Activated naive CD4-positive, alpha-beta T cell treated with anti-CD3 and anti-CD28 coated beads for 36 hours (primary cell): ENCODE data around the gene FAM13B. TPM values are rescaled to one million over a fixed set of nuclear protein-coding genes. Genes with fewer than 3 reads are reported as not detected.
"Not testable (repeated sequence)": the region's sequence is repeated elsewhere in the genome, so short reads cannot be mapped to it uniquely, and the experiment has no call there.

Experiments
- CTCF ChIA-PET: fragments of 350-600 bp; sonication (Branson Sonifier 250); formaldehyde crosslinking; loops from one replicate; lab custom pipeline; 2021; ENCODE audit warnings: antibody characterized with exemption; lab: Charles Lee
- DNase-seq: peaks from one replicate; pipeline ENCODE4 v3.0.0-alpha.2; 2020
- H3K27ac Mint-ChIP-seq: one replicate; pipeline ENCODE4 v1.8.0; 2021; ENCODE audit warnings: mild to moderate bottlenecking, mixed read lengths
- H3K27me3 Mint-ChIP-seq: one replicate; pipeline ENCODE4 v1.8.0; 2021; ENCODE audit warnings: low read depth, mixed read lengths
- H3K36me3 Mint-ChIP-seq: one replicate; pipeline ENCODE4 v1.8.0; 2021; ENCODE audit warnings: low read depth, mixed read lengths
- H3K4me1 Mint-ChIP-seq: one replicate; pipeline ENCODE4 v1.8.0; 2021; ENCODE audit warnings: low read depth, mixed read lengths
- H3K4me3 Mint-ChIP-seq: one replicate; pipeline ENCODE4 v1.8.0; 2021; ENCODE audit warnings: mild to moderate bottlenecking, moderate library complexity, mixed read lengths
- H3K9me3 Mint-ChIP-seq: one replicate; pipeline ENCODE4 v1.8.0; 2021; ENCODE audit warnings: mixed read lengths
- intact Hi-C: fragments of 100-400 bp; cut with micrococcal nuclease; formaldehyde crosslinking; loops from one replicate; pipeline ENCODE4 v1.15.1; 2023
- total RNA-seq, 2 experiments: library from RNA; stranded (reverse); gene quantifications; one replicate each; pipeline ENCODE4 v1.2.3, GENCODE V29; 2021

FAM13B gene
- total RNA-seq, 2 experiments from 2014 or later: 9.4 to 14.5 TPM

DNA sequence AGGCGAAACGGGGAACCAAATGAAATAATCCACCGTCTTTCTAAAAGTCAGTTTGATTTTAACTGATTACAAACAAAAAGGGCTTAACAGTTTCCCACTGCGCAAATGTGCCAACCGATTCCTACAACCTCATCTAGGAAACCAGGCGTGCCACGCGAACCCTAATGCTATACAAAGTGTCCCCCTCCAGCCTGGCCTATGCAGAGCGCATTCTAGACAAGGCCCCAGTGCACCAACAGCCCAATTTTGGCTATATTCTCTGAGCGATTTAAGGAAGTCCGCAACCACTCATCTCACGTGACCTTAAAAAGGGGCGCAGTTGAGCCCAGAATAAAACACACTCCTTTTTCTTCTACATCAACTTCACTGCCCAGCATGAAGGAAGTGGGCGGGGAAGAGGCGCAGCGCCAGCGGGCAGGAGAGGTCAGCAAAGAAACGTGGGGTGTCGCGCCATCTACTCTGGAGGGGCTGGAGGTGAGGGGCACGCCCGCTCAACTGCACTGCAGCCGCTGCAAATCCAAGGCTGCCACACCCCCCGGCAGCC lies 779 bp downstream of the FAM13B start:
- H3K4me1 Mint-ChIP-seq: peaks cover 54% of the 10 kb centered on the region
- intact Hi-C loops: loop anchor here (1.0 to 5.0 kb wide), 5 partner anchors 33 to 300 kb away; partner anchors contain the start of genes CDC23, CDC25C and PKD2L2
- H3K4me3 Mint-ChIP-seq: peak overlapping the region; percentile 98
- H3K27ac Mint-ChIP-seq: peak overlapping the region; percentile 94
- CTCF ChIA-PET: interaction anchor here (2.6 kb wide), 1 partner anchor 37 kb away, joined by 9 read pairs; no protein-coding TSS in a partner anchor
- H3K27me3 Mint-ChIP-seq: no peaks in the 10 kb centered on the region
- no peak for DNase-seq
- no peaks in the 10 kb centered on the region for H3K9me3 Mint-ChIP-seq
- peaks cover 10% of the 10 kb centered on the region for H3K36me3 Mint-ChIP-seq

DNA sequence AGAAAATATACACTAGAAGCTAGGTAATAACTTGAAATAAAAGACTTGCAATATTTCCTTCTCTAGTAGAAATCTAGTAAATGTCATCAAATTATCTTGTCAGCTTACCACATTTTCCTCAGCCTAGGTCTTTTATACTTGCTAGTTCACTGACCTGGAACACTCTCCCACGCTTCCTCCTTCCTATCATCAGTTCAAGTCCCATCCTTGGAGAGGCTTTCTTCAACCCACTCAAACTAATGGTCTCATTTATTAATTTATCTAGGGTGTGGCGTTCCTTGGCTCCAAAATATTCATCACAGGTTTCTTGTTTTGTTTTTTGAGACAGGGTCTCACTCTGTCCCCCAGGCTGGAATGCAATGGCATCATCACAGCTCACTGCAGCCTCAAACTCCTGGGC lies 2.9 kb downstream of the FAM13B start:
- no peaks in the 10 kb centered on the region for H3K27me3 Mint-ChIP-seq
- H3K27ac Mint-ChIP-seq: no peak overlapping the region
- CTCF ChIA-PET: interaction anchor here (0.6 to 2.6 kb wide), 4 partner anchors 37 to 266 kb away, joined by 3 to 9 read pairs (median 8); no protein-coding TSS in a partner anchor
- no peak overlapping the region for H3K4me3 Mint-ChIP-seq
- H3K4me1 Mint-ChIP-seq: peaks cover 64% of the 10 kb centered on the region
- peaks cover 12% of the 10 kb centered on the region for H3K36me3 Mint-ChIP-seq
- no peak for DNase-seq
- intact Hi-C loops: loop anchor here (5.0 kb wide), 1 partner anchor 302 kb away; the partner anchor contains the start of gene CDC25C
- H3K9me3 Mint-ChIP-seq: no peaks in the 10 kb centered on the region

DNA sequence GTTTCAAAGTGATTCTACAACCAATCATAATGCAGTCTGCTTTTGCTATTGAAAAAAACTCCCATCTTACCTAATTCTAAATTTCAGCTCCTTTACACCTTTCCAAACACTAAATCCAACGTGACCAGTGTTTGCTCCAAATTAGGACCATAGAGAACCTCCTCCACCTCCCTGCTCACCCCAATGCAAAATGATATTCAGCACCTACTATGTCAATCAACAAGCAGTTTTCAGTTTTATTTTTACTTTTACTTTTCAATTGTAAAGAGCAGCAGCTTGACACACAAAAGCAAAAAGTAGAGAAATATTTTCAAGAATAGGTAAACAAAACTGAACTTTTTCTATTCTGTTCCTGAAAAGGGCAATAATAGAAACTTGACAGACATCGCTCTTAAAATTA lies 3.4 kb downstream of the FAM13B start:
- DNase-seq: no peak
- CTCF ChIA-PET: interaction anchor here (0.7 to 2.6 kb wide), 3 partner anchors 39 to 265 kb away, joined by 3 to 9 read pairs (median 8); no protein-coding TSS in a partner anchor
- H3K4me1 Mint-ChIP-seq: peaks cover 68% of the 10 kb centered on the region
- peaks cover 12% of the 10 kb centered on the region for H3K36me3 Mint-ChIP-seq
- intact Hi-C loops: no loop called here
- no peak overlapping the region for H3K27ac Mint-ChIP-seq
- H3K27me3 Mint-ChIP-seq: no peaks in the 10 kb centered on the region
- no peak overlapping the region for H3K4me3 Mint-ChIP-seq
- no peaks in the 10 kb centered on the region for H3K9me3 Mint-ChIP-seq

DNA sequence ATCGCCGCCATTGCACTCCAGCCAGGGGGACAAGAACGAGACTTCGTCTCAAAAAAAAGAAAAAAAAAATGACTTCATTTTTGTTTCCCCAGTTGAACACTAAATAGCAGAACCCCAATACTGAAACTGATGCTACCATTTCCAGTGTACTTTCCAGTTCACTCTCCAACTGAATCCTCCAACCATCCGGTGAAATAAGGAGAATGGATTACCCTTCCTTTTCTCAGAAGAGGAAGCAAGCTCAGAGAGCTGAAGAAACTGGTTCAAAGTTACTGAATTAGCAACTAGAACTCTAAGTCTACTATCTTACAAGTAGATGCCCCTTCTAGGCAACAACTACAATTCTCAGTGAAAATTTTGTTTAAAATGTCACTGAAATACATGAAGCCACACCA lies 3.9 kb downstream of the FAM13B start:
- Mint-ChIP-seq H3K4me3 (no peak overlapping the region), H3K9me3 (no peaks in the 10 kb centered on the region), H3K27ac (no peak overlapping the region), H3K36me3 (peaks cover 12% of the 10 kb centered on the region), H3K27me3 (no peaks in the 10 kb centered on the region), H3K4me1 (peaks cover 73% of the 10 kb centered on the region)
- no peak for DNase-seq
- intact Hi-C loops: no loop called here
- CTCF ChIA-PET: interaction anchor here (2.5 kb wide), 1 partner anchor 250 kb away, joined by 8 read pairs; no protein-coding TSS in a partner anchor

DNA sequence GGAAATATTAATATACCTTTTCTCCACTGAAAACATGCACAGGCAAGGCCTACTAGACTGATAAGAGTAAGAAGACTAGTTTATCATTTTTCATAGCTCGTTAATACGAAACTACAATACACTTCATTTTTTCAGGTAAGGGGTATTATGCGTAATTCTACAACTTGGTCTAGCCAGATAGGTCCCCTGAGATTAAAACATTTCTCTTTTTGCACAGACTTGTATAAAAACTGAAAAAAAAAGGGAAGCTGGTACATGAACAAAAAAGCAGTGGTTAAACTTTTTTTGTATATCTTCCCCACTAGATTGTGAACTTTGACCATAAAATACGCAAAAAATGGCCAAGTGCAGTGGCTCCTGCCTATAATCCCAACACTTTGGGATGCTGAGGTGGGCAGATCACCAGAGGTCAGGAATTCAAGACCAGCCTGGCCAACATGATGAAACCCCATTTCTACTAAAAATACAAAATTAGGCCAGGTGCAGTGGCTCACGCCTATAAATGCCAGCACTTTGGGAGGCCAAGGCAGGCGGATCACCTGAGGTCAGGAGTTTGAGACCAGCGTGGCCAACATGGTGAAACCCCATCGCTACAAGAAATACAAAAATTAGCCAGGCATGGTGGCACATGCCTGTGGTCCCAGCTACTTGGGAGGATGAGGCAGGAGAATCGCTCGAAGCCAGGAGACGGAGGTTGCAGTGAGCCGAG lies 4.5 kb downstream of the FAM13B start:
- H3K27me3 Mint-ChIP-seq, DNase-seq, H3K27ac Mint-ChIP-seq, H3K9me3 Mint-ChIP-seq, H3K4me3 Mint-ChIP-seq, intact Hi-C loops: not testable (repeated sequence)
- Mint-ChIP-seq H3K4me1 (peaks cover 73% of the 10 kb centered on the region), H3K36me3 (peaks cover 12% of the 10 kb centered on the region)
- CTCF ChIA-PET: interaction anchor here (0.6 to 3.3 kb wide), 3 partner anchors 7 to 249 kb away, joined by 3 to 15 read pairs (median 8); no protein-coding TSS in a partner anchor

DNA sequence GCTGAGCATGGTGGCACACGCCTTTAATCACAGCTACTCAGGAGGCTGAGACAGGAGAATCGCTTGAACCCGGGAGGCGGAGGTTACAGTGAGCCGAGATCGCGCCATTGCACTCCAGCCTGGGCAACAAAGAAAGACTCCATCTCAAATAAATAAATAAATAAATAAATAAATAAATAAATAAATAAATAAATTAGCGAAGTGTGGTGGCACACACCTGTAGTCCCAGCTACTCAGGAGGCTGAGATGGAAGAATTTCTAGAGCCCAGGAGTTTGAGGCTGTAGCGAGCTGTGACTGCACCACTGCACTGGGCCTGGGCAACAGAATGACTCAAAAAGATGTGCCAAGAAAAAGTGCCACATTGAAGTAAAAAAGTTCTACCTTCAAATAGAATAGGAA lies 6.1 kb downstream of the FAM13B start:
- H3K4me1 Mint-ChIP-seq: peaks cover 80% of the 10 kb centered on the region
- H3K9me3 Mint-ChIP-seq, H3K27me3 Mint-ChIP-seq, DNase-seq, H3K4me3 Mint-ChIP-seq, intact Hi-C loops, H3K36me3 Mint-ChIP-seq, H3K27ac Mint-ChIP-seq: not testable (repeated sequence)
- CTCF ChIA-PET: interaction anchor here (1.3 to 3.3 kb wide), 4 partner anchors 9 to 248 kb away, joined by 3 to 15 read pairs (median 8); no protein-coding TSS in a partner anchor

DNA sequence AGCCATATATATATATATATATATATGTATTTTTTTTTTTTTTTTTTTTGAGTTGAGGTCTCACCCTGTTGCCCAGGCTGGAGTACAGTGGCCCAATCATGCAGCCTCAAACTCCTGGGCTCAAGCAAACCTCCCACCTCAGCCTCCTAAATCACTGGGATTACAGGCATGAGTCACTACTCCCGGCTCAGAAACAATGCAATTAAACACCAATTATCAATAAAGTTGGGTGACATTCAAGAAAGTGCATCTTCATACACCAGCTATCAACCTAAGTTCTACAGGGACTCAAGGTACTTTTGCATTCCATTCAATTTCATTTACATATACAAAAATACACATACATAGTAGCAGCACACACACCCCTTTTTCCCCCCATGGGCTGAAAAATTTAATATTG lies 7.6 kb downstream of the FAM13B start:
- DNase-seq: no peak
- Mint-ChIP-seq H3K9me3 (no peaks in the 10 kb centered on the region), H3K4me3 (no peak overlapping the region), H3K36me3 (peaks cover 8% of the 10 kb centered on the region), H3K4me1 (peaks cover 69% of the 10 kb centered on the region), H3K27ac (no peak overlapping the region), H3K27me3 (no peaks in the 10 kb centered on the region)
- CTCF ChIA-PET: interaction anchor here (0.5 to 3.3 kb wide), 2 partner anchors 10 to 38 kb away, joined by 4 to 15 read pairs; no protein-coding TSS in a partner anchor
- intact Hi-C loops: no loop called here

DNA sequence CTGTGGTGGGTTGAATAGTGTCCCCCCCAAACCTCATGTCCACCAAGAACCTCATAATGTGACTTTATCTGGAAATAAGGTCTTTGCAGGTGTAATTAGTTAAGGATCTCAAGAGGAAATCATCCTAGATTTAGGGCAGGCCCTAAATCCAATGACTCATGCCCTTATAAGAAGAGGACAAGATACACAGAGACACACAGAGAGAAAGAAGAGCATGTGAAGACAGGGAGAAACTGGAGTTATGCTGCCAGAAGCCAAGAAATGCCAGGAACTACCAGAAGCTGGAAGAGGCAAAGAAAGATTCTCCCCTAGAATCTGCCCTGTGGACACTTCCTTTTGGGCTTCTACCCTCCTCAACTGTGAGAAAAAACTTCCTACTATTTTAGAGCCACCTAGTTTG lies 8.8 kb downstream of the FAM13B start:
- no peak overlapping the region for H3K4me3 Mint-ChIP-seq

DNA sequence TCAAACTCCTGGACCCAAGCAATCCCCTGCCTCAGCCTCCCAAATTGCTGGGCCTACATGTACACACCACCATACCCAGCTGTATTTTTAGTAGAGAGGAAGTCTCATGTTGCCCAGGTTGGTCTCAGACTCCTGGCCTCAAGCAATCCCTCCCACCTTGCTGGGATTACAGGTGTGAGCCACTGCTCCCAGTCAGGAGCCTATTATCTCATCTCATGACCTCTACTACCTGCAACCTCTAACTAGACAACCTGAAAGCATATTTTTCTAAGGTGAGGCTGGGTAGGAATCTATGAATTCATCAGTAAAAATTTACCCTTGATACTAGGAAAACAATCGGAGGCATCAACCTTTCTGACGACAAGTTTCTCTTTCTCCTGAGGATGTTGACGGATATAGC lies 10.0 kb downstream of the FAM13B start:
- Mint-ChIP-seq H3K27me3 (no peaks in the 10 kb centered on the region), H3K4me3 (no peak overlapping the region), H3K9me3 (no peaks in the 10 kb centered on the region), H3K36me3 (peaks cover 18% of the 10 kb centered on the region), H3K27ac (no peak overlapping the region), H3K4me1 (peaks cover 51% of the 10 kb centered on the region)
- intact Hi-C loops: no loop called here
- CTCF ChIA-PET: interaction anchor here (0.6 to 2.0 kb wide), 2 partner anchors 243 to 245 kb away, joined by 3 to 5 read pairs; no protein-coding TSS in a partner anchor
- DNase-seq: no peak

More for the DNA sequence above, 8.8 kb downstream of the FAM13B start:
- H3K9me3 Mint-ChIP-seq: no peaks in the 10 kb centered on the region
- H3K36me3 Mint-ChIP-seq: peaks cover 9% of the 10 kb centered on the region
- intact Hi-C loops: no loop called here
- no peak overlapping the region for H3K27ac Mint-ChIP-seq
- CTCF ChIA-PET: interaction anchor here (1.0 to 2.0 kb wide), 2 partner anchors 12 to 244 kb away, joined by 3 to 5 read pairs; no protein-coding TSS in a partner anchor
- peaks cover 58% of the 10 kb centered on the region for H3K4me1 Mint-ChIP-seq
- H3K27me3 Mint-ChIP-seq: no peaks in the 10 kb centered on the region
- DNase-seq: no peak

DNA sequence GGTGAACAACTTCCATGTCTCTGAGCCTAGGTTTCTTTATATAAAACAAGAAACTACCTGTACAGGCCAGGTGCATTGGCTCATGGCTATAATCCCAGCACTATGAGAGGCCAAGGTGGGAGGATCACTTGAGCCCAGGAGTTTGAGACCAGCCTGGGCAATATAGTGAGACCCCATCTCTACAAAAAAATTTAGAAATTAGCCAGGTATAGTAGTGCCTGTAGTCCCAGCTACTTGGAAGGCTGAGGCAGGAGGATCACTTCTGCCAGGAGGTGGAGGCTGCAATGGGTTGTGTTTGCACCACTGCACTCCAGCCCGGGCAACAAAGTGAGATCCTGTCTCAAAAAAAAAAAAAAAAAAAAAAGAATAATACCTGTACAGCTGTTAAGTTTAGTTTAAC lies 11.1 kb downstream of the FAM13B start:
- CTCF ChIA-PET: interaction anchor here (1.2 kb wide), 1 partner anchor 14 kb away, joined by 4 read pairs; no protein-coding TSS in a partner anchor
- DNase-seq: no peak
- Mint-ChIP-seq H3K4me1 (peaks cover 41% of the 10 kb centered on the region), H3K36me3 (peaks cover 21% of the 10 kb centered on the region), H3K27ac (no peak overlapping the region), H3K9me3 (no peaks in the 10 kb centered on the region), H3K4me3 (no peak overlapping the region), H3K27me3 (no peaks in the 10 kb centered on the region)
- intact Hi-C loops: no loop called here

DNA sequence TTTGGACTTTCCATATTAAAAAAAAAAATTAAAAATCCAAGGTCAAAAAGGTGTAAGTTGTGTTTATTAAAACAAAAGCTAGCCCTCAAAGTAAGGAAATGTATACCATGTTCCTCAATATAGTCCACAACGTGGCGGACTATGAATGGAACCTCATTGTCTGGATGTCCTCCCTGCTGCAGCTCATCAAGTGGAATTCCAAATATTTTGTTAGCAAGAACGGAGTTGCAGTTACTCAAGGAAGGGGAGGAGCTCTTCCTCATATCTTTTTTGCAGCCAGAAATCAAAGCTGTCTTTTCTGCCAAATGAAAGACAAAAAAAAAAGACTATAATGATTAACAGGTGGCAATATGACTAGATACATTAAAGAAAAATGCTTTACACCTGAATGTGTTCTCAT lies 14.0 kb downstream of the FAM13B start:
- intact Hi-C loops: no loop called here
- Mint-ChIP-seq H3K4me1 (peaks cover 20% of the 10 kb centered on the region), H3K27me3 (no peaks in the 10 kb centered on the region), H3K4me3 (no peak overlapping the region), H3K9me3 (no peaks in the 10 kb centered on the region), H3K27ac (no peak overlapping the region), H3K36me3 (peaks cover 24% of the 10 kb centered on the region)
- CTCF ChIA-PET: interaction anchor here (0.6 to 1.9 kb wide), 5 partner anchors 17 to 240 kb away, joined by 3 to 6 read pairs (median 5); no protein-coding TSS in a partner anchor
- no peak for DNase-seq

DNA sequence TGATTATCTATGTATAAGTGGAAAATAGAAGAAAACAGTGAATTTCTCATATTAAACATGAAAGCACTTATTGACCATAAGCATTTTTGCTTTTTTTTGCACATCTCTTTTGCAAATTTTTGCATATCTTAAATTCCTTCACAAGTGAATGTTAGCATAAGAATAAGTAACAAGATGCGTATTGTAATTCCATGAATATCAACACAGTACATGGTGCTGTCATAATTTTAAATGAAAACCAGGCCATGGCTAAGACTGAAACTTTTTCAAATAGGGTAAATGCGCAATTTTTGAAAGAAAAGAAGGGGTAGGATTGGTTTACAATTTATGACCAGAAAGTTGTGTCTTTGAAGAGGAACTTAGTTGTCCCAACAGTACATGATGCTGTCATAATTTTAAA lies 17.0 kb downstream of the FAM13B start:
- Mint-ChIP-seq H3K36me3 (peaks cover 25% of the 10 kb centered on the region), H3K4me1 (no peaks in the 10 kb centered on the region)
- CTCF ChIA-PET: no interaction called here

More for the DNA sequence above, 17.0 kb downstream of the FAM13B start:
- DNase-seq: no peak
- Mint-ChIP-seq H3K9me3 (no peaks in the 10 kb centered on the region), H3K27me3 (no peaks in the 10 kb centered on the region), H3K27ac (no peak overlapping the region), H3K4me3 (no peak overlapping the region)
- intact Hi-C loops: no loop called here
